GM21515 (cell line): ENCODE data around the gene KIAA1191.

Experiments
- ATAC-seq: cut with Tn5 transposase; IDR thresholded peaks from one replicate; pipeline ENCODE4 v1.9.1; 2021; ENCODE audit not compliant: unreplicated experiment

Gene KIAA1191

GRCh38 chr5:176365351-176366231 is 4.0 kb upstream of the KIAA1191 start, which contains the start of gene ARL10:
TSS of gene ARL10 (plus strand) at chr5:176365487. CDS start at chr5:176365564, 77 bp downstream.
- peak; percentile 36 for ATAC-seq

GRCh38 chr5:176364765-176365350 is 3.3 kb upstream of the KIAA1191 start:
- ATAC-seq: no peak

DNA sequence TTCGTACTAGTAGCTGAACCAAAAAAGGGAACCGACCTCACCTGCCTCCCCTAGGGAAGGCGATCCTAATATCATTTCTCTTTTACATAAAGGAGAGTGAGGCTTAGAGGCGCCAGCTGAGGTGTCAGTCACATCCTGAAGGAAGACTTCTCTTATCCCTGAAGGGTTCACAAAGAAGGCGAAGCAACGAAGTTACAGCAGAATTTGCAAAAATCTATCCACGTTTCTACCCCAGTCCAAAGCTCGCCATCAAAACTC is 598 bp upstream of the KIAA1191 start:
- peak; percentile 15 for ATAC-seq

DNA sequence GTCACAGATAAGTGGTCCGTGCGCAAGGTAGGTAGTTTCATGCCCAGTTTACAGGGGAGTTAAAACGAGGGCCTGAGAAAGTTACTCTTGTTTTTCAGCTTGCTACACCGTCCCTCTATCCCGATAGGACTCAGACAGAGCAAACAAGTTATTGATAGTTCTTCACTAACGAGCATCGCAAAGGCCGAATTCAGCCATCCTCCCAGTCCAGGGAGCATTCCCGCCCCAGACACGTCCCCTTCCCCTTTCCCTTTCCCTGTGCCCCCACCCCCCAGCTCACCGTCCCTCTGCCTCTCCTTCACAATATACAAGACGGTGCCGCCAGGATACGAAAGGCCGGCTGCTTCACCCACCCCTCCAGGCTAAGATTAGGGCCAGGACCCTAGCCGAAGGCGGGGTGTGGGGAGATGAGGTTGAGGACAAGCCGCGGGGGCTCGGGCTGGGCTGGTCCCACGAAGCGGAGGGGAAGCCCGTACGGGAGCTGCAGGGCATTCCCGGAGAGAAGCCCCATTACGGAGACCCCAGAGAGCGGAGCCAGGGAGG is 599 bp downstream of the KIAA1191 start:
- ATAC-seq: no peak

- ATAC-seq: no peak
Observed at GRCh38 chr5:176359658-176360057, 1.9 kb downstream of the KIAA1191 start.

DNA sequence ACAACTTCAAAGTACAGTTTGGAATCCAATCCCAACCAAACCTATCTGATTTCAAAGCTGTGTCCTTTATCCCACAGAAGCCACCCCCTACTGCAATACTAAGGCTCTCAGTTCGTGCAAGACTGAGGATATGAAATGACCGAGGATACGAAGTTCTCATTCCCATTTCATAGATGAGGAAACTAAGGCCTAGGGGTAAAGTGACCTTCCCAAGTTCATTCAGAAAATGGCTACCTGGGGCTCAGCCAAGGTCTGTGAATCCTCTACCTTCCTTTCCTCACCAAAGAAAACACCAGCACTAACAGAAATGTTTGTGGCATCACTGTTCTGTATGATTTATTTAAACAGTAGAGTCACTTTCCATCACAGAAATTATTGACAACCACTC is 5.4 kb downstream of the KIAA1191 start:
- ATAC-seq: no peak

DNA sequence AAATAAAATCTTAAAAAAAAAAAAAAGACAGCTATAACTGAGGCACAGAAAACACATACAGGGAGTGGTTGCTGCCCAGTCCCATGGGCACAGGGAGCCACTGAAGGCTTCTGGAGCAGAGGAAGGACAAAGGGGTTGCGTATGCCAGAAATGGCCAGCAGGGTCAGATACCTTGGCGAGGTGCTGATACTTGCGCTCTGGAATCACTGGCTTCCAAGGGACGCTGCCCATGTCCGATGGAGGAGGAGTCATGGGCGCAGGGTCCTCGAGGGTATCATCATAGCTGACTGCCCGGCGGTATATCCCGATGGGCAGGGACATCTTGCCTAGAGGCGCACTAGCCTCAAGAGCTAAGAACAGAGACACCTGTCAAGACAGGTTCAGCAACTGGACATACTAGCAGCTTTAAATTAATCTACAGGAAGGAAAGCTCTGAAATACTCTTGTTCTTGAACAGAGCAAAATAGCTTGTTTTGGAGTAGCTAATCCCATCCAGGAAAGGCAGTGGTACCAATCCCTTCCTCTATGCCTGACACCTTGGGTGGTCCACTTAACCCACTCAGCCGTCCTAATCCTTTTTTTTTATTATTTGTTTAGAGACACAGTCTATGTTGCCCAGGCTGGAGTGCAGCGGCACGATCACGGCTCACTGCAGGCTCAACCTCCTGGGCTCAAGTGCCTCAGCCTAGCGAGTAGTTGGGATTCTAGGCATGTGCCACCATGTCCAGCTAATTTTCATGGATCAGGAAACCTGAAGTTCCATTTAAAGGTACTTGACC is 6.0 kb downstream of the KIAA1191 start:
- no peak for ATAC-seq

DNA sequence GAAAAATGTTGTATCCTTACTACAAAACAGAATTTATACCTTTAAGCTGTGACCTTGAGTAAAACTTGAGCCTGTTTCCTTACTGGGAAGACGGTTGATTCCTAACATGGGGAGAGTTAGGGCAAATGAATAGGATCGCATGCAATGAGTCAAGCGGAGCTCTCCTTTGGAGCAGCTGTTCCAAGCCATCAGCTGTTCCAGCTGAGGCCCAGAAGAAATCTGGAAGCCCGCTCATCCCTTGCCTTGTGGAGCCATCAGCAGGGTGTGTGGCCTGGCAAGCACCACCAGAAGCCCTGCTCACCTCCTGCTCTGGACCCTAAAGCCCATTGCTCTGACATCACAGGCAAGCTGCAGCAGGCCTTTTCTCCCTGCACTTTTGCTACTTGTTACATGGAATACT is 8.0 kb downstream of the KIAA1191 start:
- ATAC-seq: no peak

DNA sequence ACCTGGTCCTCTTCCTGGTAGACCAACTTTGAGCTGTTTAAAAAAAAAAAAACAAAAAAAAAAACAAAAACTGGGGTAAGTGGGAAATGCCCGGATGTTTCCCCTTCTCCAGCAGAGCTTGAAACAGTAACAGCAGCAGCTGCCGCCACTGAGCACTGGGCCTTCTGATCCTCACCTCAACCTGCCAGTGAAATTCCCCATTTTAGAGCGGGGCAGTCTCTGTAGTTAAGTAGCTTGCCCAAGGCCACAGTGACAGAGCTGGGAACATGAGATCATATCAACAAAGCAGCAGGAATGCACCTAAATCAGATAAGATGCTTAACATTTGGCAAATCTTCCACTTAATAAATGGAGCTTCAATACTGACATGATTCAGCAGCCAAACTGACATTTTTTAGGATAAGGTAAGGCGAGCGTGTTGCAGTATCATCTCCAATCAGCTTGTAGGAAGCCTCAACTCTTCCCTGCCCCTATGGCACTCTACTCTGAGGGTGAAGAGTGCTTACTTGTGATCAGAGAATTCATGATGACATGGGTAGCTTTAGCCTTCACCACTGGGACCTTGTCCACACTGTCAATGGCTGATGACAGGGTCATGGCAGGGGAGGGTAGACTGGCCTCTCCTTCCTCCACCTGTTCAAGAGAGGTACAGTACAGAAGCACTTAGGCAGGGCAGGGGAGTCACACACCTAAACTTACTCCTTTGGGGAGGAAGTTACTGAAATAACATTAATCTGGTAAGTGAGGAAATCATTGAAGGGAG is 9.3 kb downstream of the KIAA1191 start:
- no peak for ATAC-seq

- no peak for ATAC-seq
Observed at GRCh38 chr5:176350416-176350815, 11.1 kb downstream of the KIAA1191 start.

DNA sequence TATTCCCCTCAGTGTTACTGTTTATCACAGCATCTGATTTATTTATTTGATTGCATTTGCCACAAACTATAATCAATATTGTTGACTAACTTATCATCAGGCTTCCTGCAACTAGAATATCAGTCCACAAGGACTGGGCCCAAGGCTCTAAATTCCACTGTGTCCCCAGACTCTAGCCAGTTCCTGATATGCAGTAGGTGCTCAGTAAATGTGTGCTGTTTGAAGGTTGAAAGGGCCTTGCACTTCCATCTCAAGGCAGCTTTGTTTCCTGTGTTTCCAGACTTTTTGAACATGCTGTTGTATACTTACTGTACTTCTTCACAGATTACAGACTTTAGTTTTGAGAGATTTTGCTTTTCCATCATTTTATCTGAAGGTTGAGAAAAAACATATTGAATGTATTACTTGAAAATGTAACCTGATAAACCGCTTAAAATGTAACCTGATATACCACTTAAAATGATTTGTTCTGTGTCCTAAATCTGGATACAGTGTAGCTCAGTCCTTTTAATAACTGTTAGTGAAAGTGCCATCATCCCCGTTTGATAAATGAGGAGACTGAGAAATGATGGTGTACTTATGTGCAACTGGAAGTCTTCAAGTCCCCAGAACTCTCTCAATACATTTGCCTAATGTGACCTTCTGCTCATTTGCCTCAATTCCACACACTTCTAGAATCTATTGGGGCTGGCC is 18.7 kb downstream of the KIAA1191 start:
- ATAC-seq: no peak

GRCh38 chr5:176342158-176342483 is 19.4 kb downstream of the KIAA1191 start:
- ATAC-seq: no peak

GRCh38 chr5:176341325-176342157 is 20.0 kb downstream of the KIAA1191 start:
- no peak for ATAC-seq

DNA sequence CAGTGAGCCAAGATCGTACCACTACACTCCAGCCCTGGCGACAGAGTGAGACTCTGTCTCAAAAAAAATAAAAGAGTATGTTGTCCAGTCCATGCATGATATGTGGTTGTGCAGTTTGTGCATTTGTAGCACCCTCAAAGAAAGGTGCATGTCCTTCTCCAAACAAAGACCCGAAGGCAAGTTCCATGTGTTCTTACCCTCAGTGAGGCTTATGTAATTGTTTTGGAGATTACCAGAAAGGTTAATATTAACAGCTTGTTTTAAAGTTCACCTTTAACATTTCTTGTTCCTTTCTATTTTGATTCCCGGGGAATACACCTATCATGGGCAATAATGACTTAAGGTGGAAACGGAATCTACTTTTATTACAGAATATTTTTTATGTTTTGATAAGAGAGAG is 22.3 kb downstream of the KIAA1191 start:
- ATAC-seq: no peak

DNA sequence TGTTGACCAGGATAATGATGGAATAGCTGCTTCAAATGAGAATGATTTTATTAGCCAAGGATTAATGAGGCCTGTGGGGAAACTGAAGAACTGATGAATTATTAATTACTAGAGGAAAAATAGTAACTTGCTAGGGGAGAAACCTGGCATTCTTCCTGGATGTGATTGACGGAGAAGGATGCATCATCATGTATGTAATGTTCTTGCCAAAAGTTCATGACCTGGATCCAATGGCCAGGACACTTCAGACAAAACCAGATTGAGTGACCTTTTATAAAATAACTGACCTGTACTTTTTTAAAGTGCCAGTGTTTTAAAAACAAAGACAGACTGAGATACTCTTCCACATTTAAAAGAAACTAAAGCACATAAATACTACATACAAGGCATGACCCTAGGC is 23.7 kb downstream of the KIAA1191 start:
- ATAC-seq: no peak

DNA sequence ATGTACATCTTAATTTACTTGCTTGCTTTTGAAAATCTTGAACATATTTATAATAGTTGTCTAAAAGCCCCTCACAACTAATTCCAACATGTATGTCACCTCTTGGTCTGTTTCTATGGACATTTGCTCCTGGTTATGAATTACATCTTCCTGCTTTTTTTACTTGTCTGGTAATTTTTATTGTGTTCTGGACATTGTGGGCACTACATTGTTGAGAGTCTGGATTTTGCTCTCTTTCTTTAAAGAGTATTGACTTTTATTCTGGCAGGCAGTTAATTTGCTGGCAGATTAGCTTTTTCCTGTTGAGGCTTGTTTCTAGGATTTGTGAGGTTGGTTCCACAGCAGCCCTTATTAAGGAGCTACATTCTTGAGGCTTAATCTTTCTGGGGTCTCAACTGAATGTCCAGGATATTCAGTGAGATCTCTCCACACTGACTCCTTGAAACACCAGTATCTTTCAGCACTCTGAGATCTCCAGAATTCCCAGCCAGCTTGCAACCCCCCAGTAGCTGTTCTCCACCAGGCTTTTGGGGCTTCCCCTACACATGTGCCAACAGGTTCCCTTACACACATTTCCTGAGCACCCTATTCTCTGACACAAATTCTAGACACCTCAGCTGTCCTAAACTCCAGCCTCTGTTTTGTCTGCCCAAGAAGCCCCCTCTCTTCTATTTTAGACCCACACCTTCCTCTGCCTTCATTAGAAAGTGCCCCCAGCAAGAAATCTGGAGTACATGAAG is 27.4 kb downstream of the KIAA1191 start:
- no peak for ATAC-seq

- ATAC-seq: no peak
Observed at GRCh38 chr5:176320577-176320976, 41.0 kb downstream of the KIAA1191 start.

DNA sequence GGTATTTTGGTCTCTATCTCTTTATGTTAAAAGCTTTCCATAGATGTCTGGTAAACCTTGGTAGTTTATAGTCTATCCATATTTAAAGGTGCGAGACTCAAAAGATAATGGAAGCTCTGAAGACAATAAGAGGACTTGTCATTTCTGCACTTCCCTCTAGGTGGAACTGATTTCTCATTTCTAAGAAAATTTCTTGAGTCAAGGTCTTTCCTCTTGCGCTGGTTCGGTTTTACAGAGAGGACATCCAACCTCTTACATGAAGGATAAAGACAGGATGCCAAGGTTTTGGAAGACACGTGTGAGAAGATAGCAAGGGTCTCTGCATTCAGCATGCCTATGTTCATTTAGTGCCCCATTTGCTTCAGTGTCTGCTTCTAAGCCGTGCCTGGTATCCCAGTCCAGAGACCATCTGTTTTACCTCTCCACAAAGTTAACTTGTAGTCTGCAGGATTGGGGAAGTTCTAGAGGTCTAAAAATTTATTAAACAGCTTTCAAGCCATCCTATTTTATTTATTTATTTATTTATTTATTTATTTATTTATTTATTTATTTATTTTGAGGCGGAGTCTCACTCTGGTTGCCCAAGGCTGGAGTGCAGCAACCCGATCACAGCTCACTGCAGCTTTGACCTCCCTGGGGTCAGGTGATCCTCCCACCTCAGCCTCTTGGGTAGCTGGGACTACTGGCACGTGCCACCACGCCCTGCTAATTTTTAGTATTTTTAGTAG is 41.6 kb downstream of the KIAA1191 start:
- ATAC-seq: no peak
